Uterus (tissue), 4 donors: ENCODE results near the gene LYPD8. TPM values are rescaled to one million over a fixed set of nuclear protein-coding genes. Genes with fewer than 3 reads are reported as not detected.

Experiments used
- DNase-seq, 2 donors: peaks; one replicate each; pipeline ENCODE4 v3.0.0-alpha.2; 2019 to 2020
- H3K27ac ChIP-seq, 2 donors: fragments of 200-600 bp; sonication (generic); 1 replicate in 1 of 2; 2 replicates in 1 of 2; pipeline ENCODE4 v1.5.1; 2016 to 2018
- H3K27me3 ChIP-seq, 2 donors: fragments of 200-600 bp; sonication (generic); one replicate each; pipeline ENCODE4 v1.5.1; 2018 to 2019; ENCODE audit warnings: control low read depth in 1 of 2
- H3K36me3 ChIP-seq, 2 donors: fragments of 200-600 bp; sonication (generic); one replicate each; pipeline ENCODE4 v1.5.1; 2019; ENCODE audit warnings: control low read depth in 1 of 2
- H3K4me1 ChIP-seq, 2 donors: fragments of 200-600 bp; sonication (generic); one replicate each; pipeline ENCODE4 v1.5.1; 2018 to 2019; ENCODE audit warnings: control low read depth in 1 of 2
- H3K4me3 ChIP-seq, 2 donors: fragments of 200-600 bp; sonication (generic); 1 replicate in 1 of 2; 2 replicates in 1 of 2; pipeline ENCODE4 v1.5.1; 2018 to 2019; ENCODE audit warnings: mild to moderate bottlenecking in 1 of 2
- H3K9me3 ChIP-seq, 2 donors: fragments of 200-600 bp; sonication (generic); one replicate each; pipeline ENCODE4 v1.5.1; 2019; ENCODE audit warnings: control low read depth in 1 of 2
- POLR2A ChIP-seq, 2 donors: fragments of 450-650 bp; IDR thresholded peaks; one replicate each; pipeline ENCODE4 v1.6.1; 2016; ENCODE audit warnings: antibody characterized with exemption in 2 of 2, mild to moderate bottlenecking in 1 of 2, moderate library complexity in 1 of 2
- intact Hi-C: fragments of 100-400 bp; cut with DNase I; formaldehyde crosslinking; loops from one replicate; pipeline ENCODE4 v1.15.1; 2023; ENCODE audit warnings: low total_unique reads
- total RNA-seq, 4 donors: library from RNA; depleted of rRNA in 3 of 4; stranded (reverse); fragments of >200 nt in 3 of 4; gene quantifications; one replicate each; pipeline versions ENCODE4 v1.1.0 to v1.2.4, GENCODE V29; 2014 to 2023
- TF ChIP-seq, protein P1 (sequence below), 4 experiments: fragments of 200-600 bp in 2 of 4; fragments of 450-650 bp in 2 of 4; sonication (generic) in 2 of 4; IDR thresholded peaks; one replicate each; pipeline ENCODE4 v1.5.1; 2016 to 2019; ENCODE audit warnings: antibody characterized with exemption in 4 of 4, mild to moderate bottlenecking in 2 of 4, moderate library complexity in 1 of 4
- donor health status: DM: yes; HTN: yes; CAD: no.

LYPD8 gene
- total RNA-seq, 4 donors from 2014 or later: not detected

GRCh38 chr1:248757784-248758195 lies 2.2 kb upstream of the LYPD8 start:
- H3K36me3 ChIP-seq: no peaks in the 10 kb centered on the region
- intact Hi-C loops: no loop called here
- DNase-seq: no peak
- H3K27me3 ChIP-seq: no peaks in the 10 kb centered on the region
- no peak for TF ChIP-seq POLR2A (IDR thresholded peaks at IDR 0.05)
- no peaks in the 10 kb centered on the region for H3K9me3 ChIP-seq
- no peaks in the 10 kb centered on the region for H3K4me1 ChIP-seq
- no peak overlapping the region for H3K4me3 ChIP-seq
- H3K27ac ChIP-seq: no peak overlapping the region

DNA sequence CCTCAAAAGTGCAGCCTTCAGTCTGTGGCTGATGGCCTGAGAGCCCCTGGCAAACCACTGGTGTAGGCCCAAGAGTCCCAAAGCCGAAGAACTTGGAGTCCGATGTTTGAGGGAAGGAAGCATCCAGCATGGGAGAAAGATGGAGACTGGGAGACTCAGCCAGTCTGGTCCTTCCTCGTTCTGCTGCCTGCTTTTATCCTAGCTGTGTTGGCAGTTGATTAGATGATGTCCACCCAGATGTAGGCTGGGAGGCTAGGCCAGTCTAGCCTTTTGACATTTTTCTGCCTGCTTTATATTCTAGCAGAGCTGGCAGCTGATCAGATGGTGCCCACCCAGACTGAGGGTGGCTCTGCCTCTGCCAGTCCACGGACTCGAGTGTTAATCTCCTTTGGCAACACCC lies 1.1 kb upstream of the LYPD8 start:
- no peaks in the 10 kb centered on the region for H3K36me3 ChIP-seq
- no peak overlapping the region for H3K27ac ChIP-seq
- H3K4me3 ChIP-seq: no peak overlapping the region
- H3K9me3 ChIP-seq: no peaks in the 10 kb centered on the region
- intact Hi-C loops: no loop called here
- no peak for TF ChIP-seq POLR2A (IDR thresholded peaks at IDR 0.05)
- TF ChIP-seq, protein P1, sequence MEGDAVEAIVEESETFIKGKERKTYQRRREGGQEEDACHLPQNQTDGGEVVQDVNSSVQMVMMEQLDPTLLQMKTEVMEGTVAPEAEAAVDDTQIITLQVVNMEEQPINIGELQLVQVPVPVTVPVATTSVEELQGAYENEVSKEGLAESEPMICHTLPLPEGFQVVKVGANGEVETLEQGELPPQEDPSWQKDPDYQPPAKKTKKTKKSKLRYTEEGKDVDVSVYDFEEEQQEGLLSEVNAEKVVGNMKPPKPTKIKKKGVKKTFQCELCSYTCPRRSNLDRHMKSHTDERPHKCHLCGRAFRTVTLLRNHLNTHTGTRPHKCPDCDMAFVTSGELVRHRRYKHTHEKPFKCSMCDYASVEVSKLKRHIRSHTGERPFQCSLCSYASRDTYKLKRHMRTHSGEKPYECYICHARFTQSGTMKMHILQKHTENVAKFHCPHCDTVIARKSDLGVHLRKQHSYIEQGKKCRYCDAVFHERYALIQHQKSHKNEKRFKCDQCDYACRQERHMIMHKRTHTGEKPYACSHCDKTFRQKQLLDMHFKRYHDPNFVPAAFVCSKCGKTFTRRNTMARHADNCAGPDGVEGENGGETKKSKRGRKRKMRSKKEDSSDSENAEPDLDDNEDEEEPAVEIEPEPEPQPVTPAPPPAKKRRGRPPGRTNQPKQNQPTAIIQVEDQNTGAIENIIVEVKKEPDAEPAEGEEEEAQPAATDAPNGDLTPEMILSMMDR (IDR thresholded peaks at IDR 0.05): no peak
- H3K27me3 ChIP-seq: no peaks in the 10 kb centered on the region
- no peak for DNase-seq
- no peaks in the 10 kb centered on the region for H3K4me1 ChIP-seq

DNA sequence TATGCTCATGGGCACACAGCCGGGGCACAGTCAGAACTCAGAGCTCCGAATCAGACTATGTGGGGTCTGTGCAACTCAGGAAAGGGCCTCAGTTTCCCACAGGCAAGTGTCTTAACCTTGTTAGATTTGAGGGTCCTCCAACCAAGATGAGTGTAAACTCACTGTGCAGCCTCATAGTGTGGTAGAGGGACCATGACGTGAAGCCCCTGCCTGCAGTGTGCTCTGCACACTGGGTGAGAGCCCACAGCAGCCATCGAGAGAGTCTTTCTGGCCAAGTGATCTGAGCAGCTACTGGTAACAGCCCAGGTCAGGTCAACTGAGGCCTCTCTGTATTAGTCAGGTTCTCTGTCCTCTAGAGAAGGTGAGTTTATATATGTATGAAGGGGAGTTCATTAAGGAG lies 592 bp upstream of the LYPD8 start:
- H3K36me3 ChIP-seq: no peaks in the 10 kb centered on the region
- intact Hi-C loops: no loop called here
- H3K4me3 ChIP-seq: no peak overlapping the region
- no peak for DNase-seq
- TF ChIP-seq, protein P1 (IDR thresholded peaks at IDR 0.05): no peak
- no peak for TF ChIP-seq POLR2A (IDR thresholded peaks at IDR 0.05)
- no peaks in the 10 kb centered on the region for H3K9me3 ChIP-seq
- no peaks in the 10 kb centered on the region for H3K4me1 ChIP-seq
- no peaks in the 10 kb centered on the region for H3K27me3 ChIP-seq
- no peak overlapping the region for H3K27ac ChIP-seq

- no peaks in the 10 kb centered on the region for H3K4me1 ChIP-seq
- DNase-seq: no peak
- no peak overlapping the region for H3K27ac ChIP-seq
- no peaks in the 10 kb centered on the region for H3K36me3 ChIP-seq
- intact Hi-C loops: no loop called here
- no peak overlapping the region for H3K4me3 ChIP-seq
- no peaks in the 10 kb centered on the region for H3K27me3 ChIP-seq
- no peak for TF ChIP-seq POLR2A (IDR thresholded peaks at IDR 0.05)
- TF ChIP-seq, protein P1 (IDR thresholded peaks at IDR 0.05): no peak
- no peaks in the 10 kb centered on the region for H3K9me3 ChIP-seq
These were observed 1.8 kb downstream of the LYPD8 start for GRCh38 chr1:248753708-248754280.

DNA sequence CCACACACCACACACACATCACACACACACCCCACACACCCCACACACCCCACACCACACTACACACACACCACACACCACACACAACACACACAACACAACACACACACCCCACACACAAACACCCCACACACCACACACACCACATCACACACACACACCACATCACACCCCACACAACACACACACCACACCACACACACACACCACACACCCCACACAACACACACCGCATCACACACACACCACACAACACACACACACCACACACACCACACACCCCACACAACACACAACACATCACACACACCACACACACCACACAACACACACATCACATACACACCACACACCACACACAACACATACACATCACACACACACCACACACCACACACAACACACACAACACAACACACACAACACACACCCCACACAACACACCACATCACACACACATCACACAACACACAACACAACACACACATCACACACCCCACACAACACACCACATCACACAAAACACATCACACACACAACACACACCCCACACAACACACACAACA lies 2.4 kb downstream of the LYPD8 start:
- DNase-seq: no peak
- H3K27me3 ChIP-seq: no peaks in the 10 kb centered on the region
- H3K9me3 ChIP-seq: no peaks in the 10 kb centered on the region
- H3K4me1 ChIP-seq: no peaks in the 10 kb centered on the region
- no peak overlapping the region for H3K4me3 ChIP-seq
- H3K36me3 ChIP-seq: no peaks in the 10 kb centered on the region
- TF ChIP-seq, protein P1 (IDR thresholded peaks at IDR 0.05): no peak
- intact Hi-C loops: no loop called here
- no peak overlapping the region for H3K27ac ChIP-seq
